22Rv1 (cell line): ENCODE results near the gene CHST8.

Experiments used
- ZFX ChIP-seq: fragments of 450-650 bp; IDR thresholded peaks from 2 replicates; pipeline ENCODE4 v1.6.1; 2017; ENCODE audit warnings: antibody characterized with exemption, borderline replicate concordance
- TF ChIP-seq, protein P1 (sequence below): fragments of 450-650 bp; IDR thresholded peaks from 2 replicates; pipeline ENCODE4 v1.5.1; 2017; ENCODE audit warnings: mild to moderate bottlenecking

DNA sequence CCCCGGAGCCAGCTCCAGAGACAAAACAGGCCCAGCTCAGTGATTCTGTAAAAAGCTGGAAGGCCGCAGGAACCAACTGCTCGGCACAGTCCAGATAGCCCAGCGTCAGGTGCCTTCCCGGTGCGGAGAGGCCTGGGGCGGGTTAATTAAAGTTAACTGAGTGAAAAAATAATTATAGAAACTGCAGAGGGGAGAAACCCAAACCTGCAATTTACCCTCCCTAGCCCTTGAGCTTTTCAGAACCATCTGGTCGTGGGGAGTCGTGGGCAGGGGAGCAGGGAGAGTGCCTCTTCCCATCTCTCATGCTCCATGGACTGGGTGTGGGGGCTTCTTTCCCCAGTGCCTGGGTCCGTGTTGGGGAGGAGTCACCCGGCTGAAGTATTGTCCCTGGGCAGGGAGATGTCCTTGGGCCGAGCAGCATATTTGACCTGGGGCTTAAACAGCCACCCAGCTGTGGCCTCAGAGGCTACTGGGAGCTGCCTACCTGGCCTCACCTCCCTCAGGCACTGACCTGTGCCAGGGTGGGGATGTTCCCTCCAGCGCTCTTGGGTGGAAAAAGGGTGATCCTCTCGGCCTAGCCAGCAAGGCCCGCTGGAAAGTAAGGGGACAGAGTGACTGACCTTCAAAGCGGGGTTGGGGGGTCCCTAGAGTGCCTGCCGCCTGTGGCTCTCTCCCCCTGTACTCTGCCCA is 65.9 kb downstream of the CHST8 start:
- TF ChIP-seq, protein P1, sequence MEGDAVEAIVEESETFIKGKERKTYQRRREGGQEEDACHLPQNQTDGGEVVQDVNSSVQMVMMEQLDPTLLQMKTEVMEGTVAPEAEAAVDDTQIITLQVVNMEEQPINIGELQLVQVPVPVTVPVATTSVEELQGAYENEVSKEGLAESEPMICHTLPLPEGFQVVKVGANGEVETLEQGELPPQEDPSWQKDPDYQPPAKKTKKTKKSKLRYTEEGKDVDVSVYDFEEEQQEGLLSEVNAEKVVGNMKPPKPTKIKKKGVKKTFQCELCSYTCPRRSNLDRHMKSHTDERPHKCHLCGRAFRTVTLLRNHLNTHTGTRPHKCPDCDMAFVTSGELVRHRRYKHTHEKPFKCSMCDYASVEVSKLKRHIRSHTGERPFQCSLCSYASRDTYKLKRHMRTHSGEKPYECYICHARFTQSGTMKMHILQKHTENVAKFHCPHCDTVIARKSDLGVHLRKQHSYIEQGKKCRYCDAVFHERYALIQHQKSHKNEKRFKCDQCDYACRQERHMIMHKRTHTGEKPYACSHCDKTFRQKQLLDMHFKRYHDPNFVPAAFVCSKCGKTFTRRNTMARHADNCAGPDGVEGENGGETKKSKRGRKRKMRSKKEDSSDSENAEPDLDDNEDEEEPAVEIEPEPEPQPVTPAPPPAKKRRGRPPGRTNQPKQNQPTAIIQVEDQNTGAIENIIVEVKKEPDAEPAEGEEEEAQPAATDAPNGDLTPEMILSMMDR = no peak
- TF ChIP-seq ZFX = no peak
